Brain microvascular endothelial cell (primary cell): ENCODE data around the gene GOLGA2.

Experiments
- DNase-seq: peaks from one replicate; pipeline ENCODE4 v3.0.0-alpha.2; 2020
- H3K27ac ChIP-seq: fragments of 250-450 bp; sonication (Bioruptor Pico); 2 replicates; pipeline ENCODE4 v1.5.1; 2020; ENCODE audit warnings: mild to moderate bottlenecking, moderate library complexity
- H3K27me3 ChIP-seq: fragments of 250-450 bp; sonication (Bioruptor Pico); replicated peaks from 2 replicates; pipeline ENCODE4 v1.5.1; 2020; ENCODE audit warnings: mild to moderate bottlenecking
- H3K36me3 ChIP-seq: fragments of 250-450 bp; sonication (Bioruptor Pico); replicated peaks from 2 replicates; pipeline ENCODE4 v1.5.1; 2020; ENCODE audit warnings: mild to moderate bottlenecking
- H3K4me3 ChIP-seq: 2 replicates; pipeline ENCODE4 v1.5.1; 2011; ENCODE audit warnings: low read depth, mild to moderate bottlenecking, control low read depth, low read length, moderate library complexity
- in situ Hi-C: cut with HindIII; loops from 2 replicates; pipeline ENCODE4 v1.10.0; 2017; ENCODE audit warnings: low sequenced_read_pairs, low pct_ligation_motif_present
- TF ChIP-seq, protein P1 (sequence below): IDR thresholded peaks from 2 replicates; pipeline ENCODE4 v1.5.1; 2011; ENCODE audit warnings: low read depth, mild to moderate bottlenecking, moderate library complexity, low read length, control low read depth, inconsistent platforms; ENCODE audit errors: missing control alignments

The GOLGA2 gene

DNA sequence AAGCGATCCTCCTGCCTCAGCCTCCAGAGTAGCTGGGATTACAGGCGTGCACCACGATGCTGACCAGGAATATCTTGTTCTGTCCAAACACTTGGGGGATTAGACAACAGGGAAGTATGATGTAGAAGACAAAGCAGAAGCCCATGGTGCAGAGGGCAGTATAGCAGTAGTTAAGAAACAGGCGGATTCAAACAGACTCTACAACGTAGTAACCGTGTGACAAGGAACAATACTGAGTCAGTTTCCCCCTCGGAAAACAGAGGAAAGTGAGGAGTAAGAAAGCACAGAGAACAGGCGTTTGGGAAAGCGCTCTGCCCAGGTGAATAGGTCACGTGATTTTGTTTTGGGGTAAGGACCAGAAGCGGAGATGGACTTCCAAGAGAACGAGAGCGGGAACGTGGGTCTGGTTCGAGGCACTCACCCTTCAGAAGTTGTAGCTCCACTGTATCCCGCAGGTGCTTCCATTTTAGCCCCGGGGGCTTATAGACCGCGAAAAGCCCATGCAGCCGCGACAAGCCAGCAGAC lies 46.1 kb upstream of the GOLGA2 start:
- Histone ChIP-seq H3K4me3 (peak overlapping the region; percentile 93), H3K27me3 (no peaks in the 10 kb centered on the region), H3K27ac (peak overlapping the region; percentile 88), H3K36me3 (peaks cover 35% of the 10 kb centered on the region)
- in situ Hi-C loops = no loop called here
- TF ChIP-seq, protein P1, sequence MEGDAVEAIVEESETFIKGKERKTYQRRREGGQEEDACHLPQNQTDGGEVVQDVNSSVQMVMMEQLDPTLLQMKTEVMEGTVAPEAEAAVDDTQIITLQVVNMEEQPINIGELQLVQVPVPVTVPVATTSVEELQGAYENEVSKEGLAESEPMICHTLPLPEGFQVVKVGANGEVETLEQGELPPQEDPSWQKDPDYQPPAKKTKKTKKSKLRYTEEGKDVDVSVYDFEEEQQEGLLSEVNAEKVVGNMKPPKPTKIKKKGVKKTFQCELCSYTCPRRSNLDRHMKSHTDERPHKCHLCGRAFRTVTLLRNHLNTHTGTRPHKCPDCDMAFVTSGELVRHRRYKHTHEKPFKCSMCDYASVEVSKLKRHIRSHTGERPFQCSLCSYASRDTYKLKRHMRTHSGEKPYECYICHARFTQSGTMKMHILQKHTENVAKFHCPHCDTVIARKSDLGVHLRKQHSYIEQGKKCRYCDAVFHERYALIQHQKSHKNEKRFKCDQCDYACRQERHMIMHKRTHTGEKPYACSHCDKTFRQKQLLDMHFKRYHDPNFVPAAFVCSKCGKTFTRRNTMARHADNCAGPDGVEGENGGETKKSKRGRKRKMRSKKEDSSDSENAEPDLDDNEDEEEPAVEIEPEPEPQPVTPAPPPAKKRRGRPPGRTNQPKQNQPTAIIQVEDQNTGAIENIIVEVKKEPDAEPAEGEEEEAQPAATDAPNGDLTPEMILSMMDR = no peak
- DNase-seq = no peak

DNA sequence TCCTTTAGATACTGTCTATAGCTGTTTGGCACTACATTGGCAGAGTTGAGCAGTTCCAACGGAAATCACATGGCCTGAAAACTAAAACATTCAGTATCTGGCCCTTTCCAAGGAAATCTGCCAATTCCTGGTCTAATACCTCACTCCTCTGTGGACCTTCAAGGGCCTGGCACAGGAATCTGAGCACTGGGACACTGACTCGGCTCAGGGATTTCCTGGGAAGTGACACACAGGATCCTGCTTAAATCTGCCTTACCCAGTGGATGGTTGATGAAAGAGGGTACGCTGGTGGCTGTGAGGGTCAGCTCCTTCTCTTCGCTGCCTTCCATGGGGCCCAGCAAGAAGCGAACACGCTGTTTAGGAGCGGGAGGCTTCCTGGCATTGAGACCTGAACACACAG lies 45.5 kb upstream of the GOLGA2 start:
- in situ Hi-C loops = no loop called here
- no peak for DNase-seq
- no peak overlapping the region for H3K27ac ChIP-seq
- peak overlapping the region; percentile 93 for H3K4me3 ChIP-seq
- H3K27me3 ChIP-seq = no peaks in the 10 kb centered on the region
- peaks cover 36% of the 10 kb centered on the region for H3K36me3 ChIP-seq
- TF ChIP-seq, protein P1 = no peak

- H3K4me3 ChIP-seq = no peak overlapping the region
- H3K36me3 ChIP-seq = peaks cover 47% of the 10 kb centered on the region
- H3K27me3 ChIP-seq = no peaks in the 10 kb centered on the region
- in situ Hi-C loops = no loop called here
- H3K27ac ChIP-seq = no peak overlapping the region
- TF ChIP-seq, protein P1 = no peak
- DNase-seq = no peak
Measured at GRCh38 chr9:128317629-128318028, 41.8 kb upstream of the GOLGA2 start.

GRCh38 chr9:128316421-128316820 lies 40.6 kb upstream of the GOLGA2 start:
- Histone ChIP-seq H3K4me3 (no peak overlapping the region), H3K27me3 (no peaks in the 10 kb centered on the region), H3K27ac (no peak overlapping the region), H3K36me3 (peaks cover 51% of the 10 kb centered on the region)
- TF ChIP-seq, protein P1 = no peak
- no peak for DNase-seq
- in situ Hi-C loops = no loop called here

GRCh38 chr9:128314697-128315096 lies 38.9 kb upstream of the GOLGA2 start:
- Histone ChIP-seq H3K36me3 (peaks cover 68% of the 10 kb centered on the region), H3K27ac (no peak overlapping the region), H3K27me3 (no peaks in the 10 kb centered on the region), H3K4me3 (no peak overlapping the region)
- no peak for DNase-seq
- in situ Hi-C loops = no loop called here
- TF ChIP-seq, protein P1 = no peak

GRCh38 chr9:128310461-128310860 lies 34.7 kb upstream of the GOLGA2 start:
- Histone ChIP-seq H3K27ac (no peak overlapping the region), H3K4me3 (no peak overlapping the region), H3K36me3 (peaks cover 50% of the 10 kb centered on the region), H3K27me3 (no peaks in the 10 kb centered on the region)
- DNase-seq = no peak
- in situ Hi-C loops = no loop called here
- TF ChIP-seq, protein P1 = no peak
